GM18909 (cell line): Measurements from ENCODE around the gene FBXO5.
"Not testable (repeated sequence)": the region's sequence is repeated elsewhere in the genome, so short reads cannot be mapped to it uniquely, and the experiment has no call there.

ENCODE experiments used
- ATAC-seq: cut with Tn5 transposase; IDR thresholded peaks from one replicate; pipeline ENCODE4 v1.9.1; 2021; ENCODE audit warnings: mild to moderate bottlenecking; ENCODE audit not compliant: unreplicated experiment, poor library complexity

FBXO5 gene

GRCh38 chr6:152982904-152983636 is at the start of gene FBXO5:
Gene FBXO5 (minus strand): TSS chr6:152983041. CDS start chr6:152982959, 82 bp downstream.
- peak; percentile 88 for ATAC-seq

GRCh38 chr6:153032255-153032882 is 49.5 kb upstream of the FBXO5 start:
- ATAC-seq = peak; percentile 54

GRCh38 chr6:153031335-153031955 is 48.6 kb upstream of the FBXO5 start:
- ATAC-seq = no peak

- ATAC-seq = no peak
Measured at GRCh38 chr6:153028963-153029362, 46.1 kb upstream of the FBXO5 start.

- ATAC-seq = no peak
Measured at GRCh38 chr6:153028286-153028685, 45.4 kb upstream of the FBXO5 start.

- no peak for ATAC-seq
Measured at GRCh38 chr6:153027480-153027879, 44.6 kb upstream of the FBXO5 start.

- ATAC-seq = no peak
Measured at GRCh38 chr6:153024709-153025017, 41.8 kb upstream of the FBXO5 start.

GRCh38 chr6:153023977-153024708 is 41.3 kb upstream of the FBXO5 start:
- peak; percentile 99 for ATAC-seq

GRCh38 chr6:153018355-153018754 is 35.5 kb upstream of the FBXO5 start:
- ATAC-seq = no peak

- ATAC-seq = no peak
Measured at GRCh38 chr6:153016846-153017245, 34.0 kb upstream of the FBXO5 start.

- ATAC-seq = no peak
Measured at GRCh38 chr6:153015094-153015640, 32.3 kb upstream of the FBXO5 start.

- ATAC-seq = no peak
Measured at GRCh38 chr6:153013438-153013837, 30.6 kb upstream of the FBXO5 start.

- ATAC-seq = no peak
Measured at GRCh38 chr6:153012856-153013255, 30.0 kb upstream of the FBXO5 start.

GRCh38 chr6:153003366-153003690 is 20.5 kb upstream of the FBXO5 start:
- ATAC-seq = peak; percentile 6

GRCh38 chr6:153002613-153003365 is 19.9 kb upstream of the FBXO5 start, which contains the start of gene MTRF1L:
Gene MTRF1L (minus strand): TSS chr6:153002709. CDS start chr6:153002685, 24 bp downstream.
- peak; percentile 94 for ATAC-seq

GRCh38 chr6:153001767-153002612 is 19.1 kb upstream of the FBXO5 start:
- ATAC-seq = peak; percentile 25

GRCh38 chr6:153000790-153001189 is 17.9 kb upstream of the FBXO5 start:
- ATAC-seq = not testable (repeated sequence)

- no peak for ATAC-seq
Measured at GRCh38 chr6:153000243-153000642, 17.4 kb upstream of the FBXO5 start.

- ATAC-seq = not testable (repeated sequence)
Measured at GRCh38 chr6:152999538-152999937, 16.7 kb upstream of the FBXO5 start.
